Measurements from ENCODE around the gene YKT6.

The YKT6 gene

GRCh38 chr7:44225566-44226395 is 25.0 kb downstream of the YKT6 start:
- H3K4me3 ChIP-seq (ENCODE audit: severe bottlenecking): peak overlapping the region; percentile 6
- H3K36me3 ChIP-seq (ENCODE audit: low read depth): no peaks in the 10 kb centered on the region
- no peaks in the 10 kb centered on the region for H3K9me3 ChIP-seq (ENCODE audit: severe bottlenecking)
- H3K27ac ChIP-seq (ENCODE audit: poor library complexity, severe bottlenecking): no peak overlapping the region
- no peak for DNase-seq (ENCODE audit: low spot score)
- no peak for TF ChIP-seq CTCF (IDR thresholded peaks at IDR 0.05; ENCODE audit: poor library complexity, severe bottlenecking)
- peaks cover 21% of the 10 kb centered on the region for H3K4me1 ChIP-seq (ENCODE audit: insufficient read depth, poor library complexity, severe bottlenecking)
- H3K27me3 ChIP-seq (ENCODE audit: insufficient read depth, poor library complexity, severe bottlenecking): no peaks in the 10 kb centered on the region
- 0 out of 3 replicates have a peak, but pooled peaks have one; percentile 11 for ATAC-seq (ENCODE audit: low read depth)

GRCh38 chr7:44226396-44226753 is 25.6 kb downstream of the YKT6 start:
- Histone ChIP-seq H3K36me3 (ENCODE audit: low read depth) (no peaks in the 10 kb centered on the region), H3K27ac (ENCODE audit: poor library complexity, severe bottlenecking) (no peak overlapping the region), H3K9me3 (ENCODE audit: severe bottlenecking) (no peaks in the 10 kb centered on the region), H3K4me1 (ENCODE audit: insufficient read depth, poor library complexity, severe bottlenecking) (peaks cover 21% of the 10 kb centered on the region), H3K4me3 (ENCODE audit: severe bottlenecking) (no peak overlapping the region), H3K27me3 (ENCODE audit: insufficient read depth, poor library complexity, severe bottlenecking) (no peaks in the 10 kb centered on the region)
- TF ChIP-seq CTCF (IDR thresholded peaks at IDR 0.05; ENCODE audit: poor library complexity, severe bottlenecking): no peak
- DNase-seq (ENCODE audit: low spot score) (no peak), ATAC-seq (ENCODE audit: low read depth) (no peak)

GRCh38 chr7:44227911-44228310 is 27.1 kb downstream of the YKT6 start:
- Histone ChIP-seq H3K27ac (ENCODE audit: poor library complexity, severe bottlenecking) (no peak overlapping the region), H3K4me3 (ENCODE audit: severe bottlenecking) (no peak overlapping the region), H3K9me3 (ENCODE audit: severe bottlenecking) (no peaks in the 10 kb centered on the region), H3K36me3 (ENCODE audit: low read depth) (no peaks in the 10 kb centered on the region), H3K27me3 (ENCODE audit: insufficient read depth, poor library complexity, severe bottlenecking) (no peaks in the 10 kb centered on the region), H3K4me1 (ENCODE audit: insufficient read depth, poor library complexity, severe bottlenecking) (peaks cover 21% of the 10 kb centered on the region)
- DNase-seq (ENCODE audit: low spot score) (no peak), ATAC-seq (ENCODE audit: low read depth) (no peak)
- TF ChIP-seq CTCF (IDR thresholded peaks at IDR 0.05; ENCODE audit: poor library complexity, severe bottlenecking): no peak

- H3K27ac ChIP-seq (ENCODE audit: poor library complexity, severe bottlenecking): no peak overlapping the region
- ATAC-seq (ENCODE audit: low read depth) (no peak), DNase-seq (ENCODE audit: low spot score) (no peak)
- no peaks in the 10 kb centered on the region for H3K27me3 ChIP-seq (ENCODE audit: insufficient read depth, poor library complexity, severe bottlenecking)
- H3K9me3 ChIP-seq (ENCODE audit: severe bottlenecking): no peaks in the 10 kb centered on the region
- H3K4me3 ChIP-seq (ENCODE audit: severe bottlenecking): no peak overlapping the region
- H3K36me3 ChIP-seq (ENCODE audit: low read depth): no peaks in the 10 kb centered on the region
- TF ChIP-seq CTCF (IDR thresholded peaks at IDR 0.05; ENCODE audit: poor library complexity, severe bottlenecking): no peak
- peaks cover 19% of the 10 kb centered on the region for H3K4me1 ChIP-seq (ENCODE audit: insufficient read depth, poor library complexity, severe bottlenecking)
Observed at GRCh38 chr7:44228571-44229350, 28.0 kb downstream of the YKT6 start.
